SK-N-SH treated with all-trans-retinoic acid at 6 μM for 48 hours (cell line): ENCODE data around the gene RBFOX2.

Experiments
- ARNTL ChIP-seq: fragments of 450-650 bp; formaldehyde crosslinking; IDR thresholded peaks from 2 replicates; pipeline ENCODE4 v1.5.0; 2020; ENCODE audit warnings: low read depth, mild to moderate bottlenecking, moderate library complexity, borderline replicate concordance
- ESRRG ChIP-seq: fragments of 250-450 bp; sonication (Bioruptor Pico); IDR thresholded peaks from 2 replicates; pipeline ENCODE4 v1.6.1; 2021; ENCODE audit warnings: mild to moderate bottlenecking
- OSR1 ChIP-seq: fragments of 250-450 bp; sonication (Bioruptor Pico); IDR thresholded peaks from 2 replicates; pipeline ENCODE4 v1.8.0; 2022; ENCODE audit warnings: moderate library complexity, mild to moderate bottlenecking, inconsistent platforms
- RARB ChIP-seq: fragments of 250-450 bp; sonication (Bioruptor Pico); IDR thresholded peaks from 2 replicates; pipeline ENCODE4 v1.8.0; 2021; ENCODE audit warnings: mild to moderate bottlenecking, moderate library complexity
- TCF4 ChIP-seq: fragments of 250-450 bp; sonication (Bioruptor Pico); IDR thresholded peaks from 2 replicates; pipeline ENCODE4 v1.8.0; 2021; ENCODE audit warnings: mild to moderate bottlenecking, moderate library complexity, borderline replicate concordance
- ZC3H10 ChIP-seq: fragments of 250-450 bp; sonication (Bioruptor Pico); IDR thresholded peaks from 2 replicates; pipeline ENCODE4 v1.5.1; 2021; ENCODE audit warnings: mild to moderate bottlenecking, moderate library complexity
- ZFP3 ChIP-seq: fragments of 250-450 bp; sonication (Bioruptor Pico); IDR thresholded peaks from 2 replicates; pipeline ENCODE4 v1.5.0; 2020; ENCODE audit warnings: mild to moderate bottlenecking, moderate library complexity
- ZFP30 ChIP-seq: fragments of 450-650 bp; formaldehyde crosslinking; IDR thresholded peaks from 2 replicates; pipeline ENCODE4 v1.5.0; 2022; ENCODE audit warnings: mild to moderate bottlenecking, moderate library complexity
- ZNF8 ChIP-seq: fragments of 450-650 bp; formaldehyde crosslinking; IDR thresholded peaks from 2 replicates; pipeline ENCODE4 v1.5.0; 2020; ENCODE audit warnings: mild to moderate bottlenecking, moderate library complexity
- TF ChIP-seq, protein P1 (sequence below): fragments of 250-450 bp; sonication (Bioruptor Pico); IDR thresholded peaks from 2 replicates; pipeline ENCODE4 v1.8.0; 2020; ENCODE audit warnings: mild to moderate bottlenecking, moderate library complexity, borderline replicate concordance
- TF ChIP-seq, protein P2 (sequence below): fragments of 250-450 bp; sonication (Bioruptor Pico); IDR thresholded peaks from 2 replicates; pipeline ENCODE4 v1.5.1; 2021; ENCODE audit warnings: mild to moderate bottlenecking, moderate library complexity
- TF ChIP-seq, protein P3 (sequence below): fragments of 250-450 bp; sonication (Bioruptor Pico); IDR thresholded peaks from 2 replicates; pipeline ENCODE4 v1.8.0; 2021; ENCODE audit warnings: low read depth, mild to moderate bottlenecking, moderate library complexity, borderline replicate concordance
- TF ChIP-seq, protein P4 (sequence below): fragments of 250-450 bp; sonication (Bioruptor Pico); IDR thresholded peaks from 2 replicates; pipeline ENCODE4 v1.5.1; 2020; ENCODE audit warnings: low read depth, mild to moderate bottlenecking, moderate library complexity

DNA sequence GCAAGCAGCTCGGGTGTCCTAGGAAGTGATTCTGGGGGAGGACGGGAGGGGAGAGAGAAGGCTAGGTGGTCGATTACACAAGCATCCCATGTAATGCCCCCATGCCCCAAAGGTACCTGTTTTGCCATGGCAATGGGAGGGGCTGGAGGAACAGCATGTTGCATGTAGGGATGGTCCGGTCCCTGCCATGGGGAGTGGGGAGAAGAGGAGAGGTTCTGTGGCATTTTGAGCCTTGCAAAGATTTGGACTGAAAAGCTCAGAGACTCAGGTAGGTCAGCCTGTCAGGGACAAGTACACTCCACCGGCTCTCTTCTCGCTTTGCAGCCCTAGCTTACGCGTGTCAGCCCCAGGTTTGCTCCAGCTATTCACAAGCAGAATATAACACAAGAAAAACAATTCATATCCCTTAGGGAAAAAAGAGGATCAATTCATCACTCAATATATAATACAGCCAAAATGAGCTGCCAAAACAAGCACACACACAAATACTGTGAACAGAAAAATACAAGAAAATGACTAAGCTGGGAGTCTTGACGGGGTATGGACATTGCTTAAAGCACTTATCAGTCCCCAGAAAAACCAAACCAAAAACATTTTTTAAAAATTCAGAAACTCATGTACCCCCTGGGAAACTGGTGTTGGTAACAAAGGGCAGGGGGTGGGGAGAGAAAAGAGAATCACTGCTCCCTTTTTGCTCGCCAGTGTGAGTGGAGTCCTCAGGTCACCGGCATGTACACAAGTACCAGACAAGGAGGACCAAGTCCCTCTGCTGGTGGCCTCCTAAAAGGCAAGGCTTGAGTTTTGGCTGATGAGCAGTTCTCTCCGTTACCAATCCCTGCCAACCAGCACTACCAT, 289.3 kb downstream of the RBFOX2 start:
- TF ChIP-seq RARB (CRISPR knock-in tag) = no peak
- TF ChIP-seq, protein P1, sequence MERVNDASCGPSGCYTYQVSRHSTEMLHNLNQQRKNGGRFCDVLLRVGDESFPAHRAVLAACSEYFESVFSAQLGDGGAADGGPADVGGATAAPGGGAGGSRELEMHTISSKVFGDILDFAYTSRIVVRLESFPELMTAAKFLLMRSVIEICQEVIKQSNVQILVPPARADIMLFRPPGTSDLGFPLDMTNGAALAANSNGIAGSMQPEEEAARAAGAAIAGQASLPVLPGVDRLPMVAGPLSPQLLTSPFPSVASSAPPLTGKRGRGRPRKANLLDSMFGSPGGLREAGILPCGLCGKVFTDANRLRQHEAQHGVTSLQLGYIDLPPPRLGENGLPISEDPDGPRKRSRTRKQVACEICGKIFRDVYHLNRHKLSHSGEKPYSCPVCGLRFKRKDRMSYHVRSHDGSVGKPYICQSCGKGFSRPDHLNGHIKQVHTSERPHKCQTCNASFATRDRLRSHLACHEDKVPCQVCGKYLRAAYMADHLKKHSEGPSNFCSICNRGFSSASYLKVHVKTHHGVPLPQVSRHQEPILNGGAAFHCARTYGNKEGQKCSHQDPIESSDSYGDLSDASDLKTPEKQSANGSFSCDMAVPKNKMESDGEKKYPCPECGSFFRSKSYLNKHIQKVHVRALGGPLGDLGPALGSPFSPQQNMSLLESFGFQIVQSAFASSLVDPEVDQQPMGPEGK = no peak
- TF ChIP-seq OSR1 (CRISPR knock-in tag) = no peak
- TF ChIP-seq ZFP30 (CRISPR knock-in tag) = no peak
- no peak for TF ChIP-seq ZNF8
- TF ChIP-seq TCF4 = no peak
- TF ChIP-seq ARNTL = no peak
- TF ChIP-seq, protein P2, sequence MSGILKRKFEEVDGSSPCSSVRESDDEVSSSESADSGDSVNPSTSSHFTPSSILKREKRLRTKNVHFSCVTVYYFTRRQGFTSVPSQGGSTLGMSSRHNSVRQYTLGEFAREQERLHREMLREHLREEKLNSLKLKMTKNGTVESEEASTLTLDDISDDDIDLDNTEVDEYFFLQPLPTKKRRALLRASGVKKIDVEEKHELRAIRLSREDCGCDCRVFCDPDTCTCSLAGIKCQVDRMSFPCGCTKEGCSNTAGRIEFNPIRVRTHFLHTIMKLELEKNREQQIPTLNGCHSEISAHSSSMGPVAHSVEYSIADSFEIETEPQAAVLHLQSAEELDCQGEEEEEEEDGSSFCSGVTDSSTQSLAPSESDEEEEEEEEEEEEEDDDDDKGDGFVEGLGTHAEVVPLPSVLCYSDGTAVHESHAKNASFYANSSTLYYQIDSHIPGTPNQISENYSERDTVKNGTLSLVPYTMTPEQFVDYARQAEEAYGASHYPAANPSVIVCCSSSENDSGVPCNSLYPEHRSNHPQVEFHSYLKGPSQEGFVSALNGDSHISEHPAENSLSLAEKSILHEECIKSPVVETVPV (CRISPR knock-in tag) = no peak
- no peak for TF ChIP-seq ZFP3 (CRISPR knock-in tag)
- TF ChIP-seq, protein P3, sequence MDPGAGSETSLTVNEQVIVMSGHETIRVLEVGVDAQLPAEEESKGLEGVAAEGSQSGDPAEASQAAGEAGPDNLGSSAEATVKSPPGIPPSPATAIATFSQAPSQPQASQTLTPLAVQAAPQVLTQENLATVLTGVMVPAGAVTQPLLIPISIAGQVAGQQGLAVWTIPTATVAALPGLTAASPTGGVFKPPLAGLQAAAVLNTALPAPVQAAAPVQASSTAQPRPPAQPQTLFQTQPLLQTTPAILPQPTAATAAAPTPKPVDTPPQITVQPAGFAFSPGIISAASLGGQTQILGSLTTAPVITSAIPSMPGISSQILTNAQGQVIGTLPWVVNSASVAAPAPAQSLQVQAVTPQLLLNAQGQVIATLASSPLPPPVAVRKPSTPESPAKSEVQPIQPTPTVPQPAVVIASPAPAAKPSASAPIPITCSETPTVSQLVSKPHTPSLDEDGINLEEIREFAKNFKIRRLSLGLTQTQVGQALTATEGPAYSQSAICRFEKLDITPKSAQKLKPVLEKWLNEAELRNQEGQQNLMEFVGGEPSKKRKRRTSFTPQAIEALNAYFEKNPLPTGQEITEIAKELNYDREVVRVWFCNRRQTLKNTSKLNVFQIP = no peak
- no peak for TF ChIP-seq ZC3H10 (CRISPR knock-in tag)
- no peak for TF ChIP-seq ESRRG
- TF ChIP-seq, protein P4, sequence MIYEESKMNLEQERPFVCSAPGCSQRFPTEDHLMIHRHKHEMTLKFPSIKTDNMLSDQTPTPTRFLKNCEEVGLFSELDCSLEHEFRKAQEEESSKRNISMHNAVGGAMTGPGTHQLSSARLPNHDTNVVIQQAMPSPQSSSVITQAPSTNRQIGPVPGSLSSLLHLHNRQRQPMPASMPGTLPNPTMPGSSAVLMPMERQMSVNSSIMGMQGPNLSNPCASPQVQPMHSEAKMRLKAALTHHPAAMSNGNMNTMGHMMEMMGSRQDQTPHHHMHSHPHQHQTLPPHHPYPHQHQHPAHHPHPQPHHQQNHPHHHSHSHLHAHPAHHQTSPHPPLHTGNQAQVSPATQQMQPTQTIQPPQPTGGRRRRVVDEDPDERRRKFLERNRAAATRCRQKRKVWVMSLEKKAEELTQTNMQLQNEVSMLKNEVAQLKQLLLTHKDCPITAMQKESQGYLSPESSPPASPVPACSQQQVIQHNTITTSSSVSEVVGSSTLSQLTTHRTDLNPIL (CRISPR knock-in tag) = no peak
